GM21825 (cell line): ENCODE measurements around the gene FAP.

Source experiments
- ATAC-seq: cut with Tn5 transposase; IDR thresholded peaks from one replicate; pipeline ENCODE4 v1.9.1; 2021; ENCODE audit warnings: mild to moderate bottlenecking, moderate library complexity; ENCODE audit not compliant: unreplicated experiment

The FAP gene

DNA sequence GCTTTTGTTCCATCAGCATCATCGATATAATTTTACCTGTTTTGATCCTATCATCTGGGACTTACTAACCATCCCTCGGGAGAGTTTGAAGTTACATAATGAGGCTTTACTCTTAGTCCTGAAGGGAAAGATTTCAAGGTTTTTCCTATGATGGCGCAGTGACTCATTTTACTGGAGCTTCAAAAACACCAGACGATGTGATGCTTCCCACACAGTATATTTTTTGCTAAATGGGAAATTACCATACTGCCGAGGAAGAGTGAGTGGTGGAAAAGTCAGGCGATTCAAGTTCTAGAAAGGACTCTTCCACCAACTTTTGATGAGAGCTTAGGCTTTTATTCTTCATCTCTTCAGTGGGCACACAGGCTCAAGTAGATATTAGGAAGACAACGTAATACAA is 46.6 kb downstream of the FAP start:
- no peak for ATAC-seq

- ATAC-seq = no peak
Observed at GRCh38 chr2:162188451-162188850, 54.8 kb downstream of the FAP start.

- ATAC-seq = no peak
Observed at GRCh38 chr2:162185541-162186232, 57.6 kb downstream of the FAP start.

- no peak for ATAC-seq
Observed at GRCh38 chr2:162184821-162185450, 58.3 kb downstream of the FAP start.

DNA sequence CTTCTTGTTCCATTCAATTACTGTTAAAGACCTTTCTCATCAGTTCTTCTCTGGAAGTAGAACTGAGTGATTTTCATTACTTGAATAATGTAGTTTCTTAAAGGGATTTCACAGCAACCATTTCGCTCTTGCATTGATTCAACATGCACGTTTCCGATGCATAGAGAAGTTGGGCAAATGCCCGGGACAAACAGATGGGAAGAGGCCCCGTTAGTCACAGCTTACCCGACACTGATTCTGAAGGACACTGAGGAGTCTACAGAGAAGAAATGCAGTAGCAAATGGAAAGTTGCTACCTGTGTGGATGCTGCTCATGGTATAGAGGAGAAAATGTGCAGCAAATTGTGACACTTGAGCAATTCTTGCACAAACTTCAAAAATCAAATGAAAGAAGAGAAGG is 58.9 kb downstream of the FAP start:
- no peak for ATAC-seq

DNA sequence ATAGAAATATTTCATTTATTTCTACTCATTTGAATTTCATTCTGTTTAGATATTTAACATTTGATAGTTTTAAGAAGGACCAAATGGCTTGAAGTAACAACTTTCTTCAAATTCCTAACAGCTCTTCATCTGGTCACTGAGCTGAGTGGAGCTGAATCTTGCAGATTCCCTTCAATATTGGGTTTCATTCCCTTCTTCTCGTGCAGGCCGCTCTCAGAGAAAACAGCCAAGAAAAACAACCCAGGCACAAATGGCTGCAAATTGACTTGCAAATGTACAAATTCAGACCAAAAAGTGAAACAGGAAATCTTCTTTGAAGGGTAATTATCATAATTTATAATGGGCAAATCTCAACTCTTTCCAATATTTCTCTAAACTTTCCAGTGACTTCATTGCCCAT is 60.9 kb downstream of the FAP start:
- ATAC-seq = no peak

- no peak for ATAC-seq
Observed at GRCh38 chr2:162177301-162177700, 65.9 kb downstream of the FAP start.

DNA sequence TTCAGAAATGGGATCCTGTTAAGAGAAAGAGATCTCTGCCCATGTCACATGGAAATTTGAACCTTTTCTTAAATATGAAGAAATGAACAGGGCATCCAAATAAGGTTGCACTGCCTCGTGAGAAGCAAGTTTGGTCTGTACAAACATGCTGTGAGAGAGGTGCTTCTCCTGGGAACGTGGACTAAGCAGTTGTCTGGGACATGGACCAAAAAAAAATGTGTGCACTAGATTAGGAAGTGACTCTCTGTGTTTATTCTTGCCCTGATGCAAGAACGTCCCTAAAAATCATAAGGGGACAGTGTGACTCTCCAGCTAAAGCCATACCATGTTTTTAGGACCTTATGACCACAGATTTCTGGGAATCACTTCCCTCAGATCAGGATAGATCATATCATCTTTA is 67.5 kb downstream of the FAP start:
- no peak for ATAC-seq

DNA sequence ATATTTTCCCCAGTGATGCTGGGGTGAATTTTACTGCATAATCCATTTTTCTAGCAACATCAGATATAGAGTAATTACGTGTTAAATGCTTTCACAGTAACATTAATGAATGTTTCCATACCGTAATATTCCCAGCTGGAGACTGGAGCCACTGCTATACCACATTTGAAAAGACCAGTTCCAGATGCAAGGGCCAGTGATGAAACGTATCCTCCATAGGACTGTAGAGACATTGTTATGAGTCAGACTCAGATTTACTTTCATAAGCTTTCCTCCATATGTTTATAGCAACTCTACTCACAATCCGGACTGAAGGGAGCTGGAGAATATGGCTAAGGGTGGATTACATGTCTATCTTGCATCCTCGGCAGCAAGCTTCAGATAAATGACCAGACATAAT is 68.5 kb downstream of the FAP start:
- no peak for ATAC-seq

GRCh38 chr2:162172802-162173370 is 70.4 kb downstream of the FAP start:
- ATAC-seq = no peak

DNA sequence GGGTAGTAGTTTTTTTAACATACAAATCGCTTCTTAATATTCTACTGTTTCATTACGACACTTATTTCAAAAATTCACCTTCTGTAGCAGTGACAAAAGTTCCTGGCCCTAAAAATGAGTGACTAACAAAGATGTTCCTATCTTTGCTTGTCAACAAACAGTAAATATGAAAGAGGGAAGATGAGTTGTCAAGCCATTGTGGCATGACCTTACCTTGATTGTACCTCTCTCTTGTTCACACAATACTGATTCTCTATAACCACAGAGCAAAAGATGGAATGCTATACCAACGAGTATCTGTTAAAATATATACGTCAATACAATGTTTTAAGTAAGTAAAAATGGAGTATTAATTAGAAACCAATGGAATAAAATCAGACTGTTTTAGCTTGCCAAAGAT is 76.5 kb downstream of the FAP start:
- ATAC-seq = no peak

DNA sequence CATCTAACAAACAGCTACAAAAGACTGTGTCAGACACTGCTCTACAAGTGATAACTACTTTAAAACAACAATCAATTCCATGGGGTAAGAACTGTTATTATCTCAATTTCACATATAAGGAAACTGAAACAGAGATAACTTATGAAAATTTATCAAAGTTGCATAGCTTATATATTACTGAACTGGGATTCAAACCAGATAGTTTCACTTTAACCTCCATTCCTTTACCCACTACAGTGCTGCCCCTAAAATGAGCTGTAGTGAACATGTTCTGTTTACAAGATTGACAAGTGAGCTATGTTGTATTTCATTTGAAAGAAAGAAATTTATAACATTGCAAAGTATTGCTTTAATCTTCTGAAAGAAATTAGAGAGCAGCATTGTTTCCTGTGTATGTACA is 77.1 kb downstream of the FAP start:
- no peak for ATAC-seq

DNA sequence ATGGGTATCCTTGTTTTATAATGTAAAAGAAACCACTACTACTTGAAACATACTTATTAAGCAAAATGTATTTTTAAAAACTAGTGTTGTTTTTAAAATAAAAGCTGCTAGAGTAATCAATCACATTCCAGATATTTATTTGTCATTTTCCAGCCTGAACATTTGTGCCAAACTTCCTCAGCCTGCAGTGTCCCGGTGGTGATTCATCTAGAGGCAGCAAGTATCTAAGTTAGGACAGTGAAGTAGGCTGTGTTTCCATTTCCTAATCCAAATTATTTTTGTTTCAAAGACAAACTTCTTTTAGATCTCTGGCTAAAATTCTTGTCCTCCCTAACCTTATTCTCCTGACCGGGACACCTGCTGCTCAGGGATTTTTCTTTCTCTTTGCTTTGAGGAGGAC is 78.4 kb downstream of the FAP start:
- no peak for ATAC-seq

DNA sequence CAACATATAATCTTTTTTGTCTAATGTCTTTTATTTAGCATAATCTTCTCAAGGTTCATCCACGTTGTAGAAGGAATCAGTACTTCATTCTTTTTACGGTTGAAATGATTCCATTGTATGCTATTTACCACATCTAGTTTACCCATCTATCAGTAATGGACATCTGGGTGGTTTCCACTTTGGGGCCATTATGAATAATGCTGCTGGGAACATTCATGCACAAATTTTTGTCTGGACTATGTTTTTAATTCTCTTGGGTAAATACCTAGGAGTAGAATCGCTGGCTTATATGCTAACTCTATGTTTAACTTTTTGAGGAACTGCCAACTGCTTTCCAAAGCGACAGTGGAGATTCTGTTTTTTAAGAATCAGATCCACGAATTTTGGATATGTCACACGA is 83.8 kb downstream of the FAP start:
- no peak for ATAC-seq

- no peak for ATAC-seq
Observed at GRCh38 chr2:162156149-162156548, 87.1 kb downstream of the FAP start.

- no peak for ATAC-seq
Observed at GRCh38 chr2:162155093-162155492, 88.2 kb downstream of the FAP start.

- peak; percentile 96 for ATAC-seq
Observed at GRCh38 chr2:162153608-162154224, 89.5 kb downstream of the FAP start.

- ATAC-seq = no peak
Observed at GRCh38 chr2:162152147-162152546, 91.1 kb downstream of the FAP start, which contains the start of gene GCG. Gene GCG, minus strand, starts transcription at chr2:162152247. Its CDS starts 3,069 bp downstream, at chr2:162149178.

DNA sequence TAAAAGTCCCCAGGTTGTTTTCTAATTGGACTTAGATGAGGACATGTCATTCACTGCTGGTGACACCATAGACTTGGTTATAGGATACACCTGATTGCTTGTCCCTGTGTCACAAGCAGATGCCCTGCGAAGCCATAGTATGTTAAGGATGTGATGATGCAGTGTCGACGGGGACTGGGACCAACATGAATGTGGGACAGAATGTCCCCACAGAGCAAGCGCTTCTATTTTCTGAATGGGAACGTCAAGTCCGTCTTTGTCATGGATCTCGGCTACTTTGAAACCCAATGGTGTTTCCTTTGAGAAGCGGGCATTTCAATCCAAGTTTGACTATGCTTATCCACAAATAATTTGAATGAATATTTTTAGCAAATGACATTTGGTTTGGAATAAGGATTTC is 93.3 kb downstream of the FAP start:
- no peak for ATAC-seq

DNA sequence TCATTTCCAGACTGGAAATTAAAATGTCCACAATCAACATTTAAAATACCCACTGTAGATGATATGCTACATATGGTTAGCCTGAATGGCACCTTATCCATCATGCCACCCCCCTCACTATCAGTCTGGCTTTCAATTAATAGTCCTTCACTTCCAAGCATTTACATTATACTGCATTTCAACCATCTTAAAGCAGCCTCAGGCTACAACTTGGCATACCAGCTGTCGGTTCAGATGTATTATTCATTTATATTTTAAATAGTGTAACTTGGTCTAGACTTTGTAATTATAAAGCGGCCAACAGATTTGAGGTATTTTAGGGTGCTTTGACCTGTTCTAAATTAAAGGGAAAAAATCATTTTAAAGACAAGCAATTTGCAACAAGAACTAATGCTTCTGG is 93.8 kb downstream of the FAP start:
- ATAC-seq = no peak

DNA sequence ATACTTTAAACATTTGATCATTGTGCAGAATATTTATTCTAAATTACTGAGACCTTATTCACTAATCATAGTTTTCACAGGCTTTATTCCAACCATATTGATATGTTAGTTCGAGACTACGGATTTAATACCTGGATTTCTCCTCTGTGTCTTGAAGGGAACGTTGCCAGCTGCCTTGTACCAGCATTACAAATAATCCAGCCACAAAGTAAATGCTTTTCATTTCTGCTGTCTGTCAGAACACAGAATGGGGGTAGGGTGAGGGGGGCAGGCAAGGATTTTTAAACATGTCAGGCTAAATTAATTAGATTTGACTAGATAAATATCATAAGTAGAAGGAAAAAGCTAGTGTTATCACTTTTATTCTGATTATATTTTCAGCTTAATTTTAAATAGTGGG is 94.3 kb downstream of the FAP start:
- ATAC-seq = no peak

DNA sequence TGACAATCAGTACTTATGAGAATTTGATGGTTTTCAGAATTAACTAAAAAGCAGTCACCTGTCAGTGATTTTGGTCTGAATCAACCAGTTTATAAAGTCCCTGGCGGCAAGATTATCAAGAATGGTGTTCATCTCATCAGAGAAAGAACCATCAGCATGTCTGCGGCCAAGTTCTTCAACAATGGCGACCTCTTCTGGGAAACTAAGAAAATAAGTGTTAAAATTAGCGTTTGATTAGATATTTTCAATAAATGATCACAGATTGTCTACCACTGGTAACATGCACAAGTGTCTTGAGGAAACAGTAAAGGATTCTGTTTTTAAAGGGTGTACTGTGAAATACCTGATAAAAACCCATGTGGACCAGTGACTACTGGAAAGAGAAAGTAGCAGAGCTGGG is 99.3 kb downstream of the FAP start:
- no peak for ATAC-seq
